GM12891 (cell line): ENCODE data around the gene CHERP.
A peak's percentile ranks its signal among the peaks of the same experiment; 100 is the strongest.

Source experiments
- PAX5 ChIP-seq: IDR thresholded peaks from 2 replicates; pipeline ENCODE4 v1.6.1; 2011; ENCODE audit warnings: low read length, moderate library complexity, mild to moderate bottlenecking; ENCODE audit not compliant: insufficient read depth, severe bottlenecking
- POLR2A ChIP-seq: IDR thresholded peaks from 2 replicates; pipeline ENCODE4 v1.6.1; 2011; ENCODE audit warnings: low read depth, low read length, control low read depth
- POLR2AphosphoS5 ChIP-seq: IDR thresholded peaks from 2 replicates; pipeline ENCODE4 v1.6.1; 2011; ENCODE audit warnings: low read depth, low read length, control low read depth
- TAF1 ChIP-seq: IDR thresholded peaks from 2 replicates; pipeline ENCODE4 v1.6.1; 2011; ENCODE audit warnings: low read depth, low read length, control low read depth

- TF ChIP-seq POLR2A (peak; percentile 81), POLR2AphosphoS5 (peak; percentile 77), TAF1 (peak; percentile 60; the same call in 1 of the 2 replicates), PAX5 (no peak)
Measured at GRCh38 chr19:16542045-16542909, at the start of gene CHERP.
